ENCODE results near the gene QSER1.

DNA sequence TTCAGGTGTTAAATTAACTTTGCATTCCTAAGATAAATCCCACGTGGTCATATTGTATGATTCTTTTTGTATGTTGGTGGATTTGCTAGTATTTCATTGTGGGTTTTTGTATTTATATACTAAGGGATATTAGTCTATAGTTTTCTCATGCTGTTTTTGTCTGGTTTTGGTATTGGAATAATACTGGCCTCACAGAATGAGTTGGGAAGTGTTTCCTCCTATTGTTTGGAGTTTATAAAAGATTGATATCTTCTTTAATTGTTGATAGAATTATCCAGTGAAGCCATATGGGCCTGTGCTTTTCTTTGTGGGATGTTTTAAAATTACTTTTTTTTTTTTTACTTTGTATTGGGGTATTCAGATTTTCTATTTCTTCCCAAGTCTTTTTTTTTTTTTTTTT, 59.8 kb downstream of the QSER1 start:
- TF ChIP-seq, protein P1, sequence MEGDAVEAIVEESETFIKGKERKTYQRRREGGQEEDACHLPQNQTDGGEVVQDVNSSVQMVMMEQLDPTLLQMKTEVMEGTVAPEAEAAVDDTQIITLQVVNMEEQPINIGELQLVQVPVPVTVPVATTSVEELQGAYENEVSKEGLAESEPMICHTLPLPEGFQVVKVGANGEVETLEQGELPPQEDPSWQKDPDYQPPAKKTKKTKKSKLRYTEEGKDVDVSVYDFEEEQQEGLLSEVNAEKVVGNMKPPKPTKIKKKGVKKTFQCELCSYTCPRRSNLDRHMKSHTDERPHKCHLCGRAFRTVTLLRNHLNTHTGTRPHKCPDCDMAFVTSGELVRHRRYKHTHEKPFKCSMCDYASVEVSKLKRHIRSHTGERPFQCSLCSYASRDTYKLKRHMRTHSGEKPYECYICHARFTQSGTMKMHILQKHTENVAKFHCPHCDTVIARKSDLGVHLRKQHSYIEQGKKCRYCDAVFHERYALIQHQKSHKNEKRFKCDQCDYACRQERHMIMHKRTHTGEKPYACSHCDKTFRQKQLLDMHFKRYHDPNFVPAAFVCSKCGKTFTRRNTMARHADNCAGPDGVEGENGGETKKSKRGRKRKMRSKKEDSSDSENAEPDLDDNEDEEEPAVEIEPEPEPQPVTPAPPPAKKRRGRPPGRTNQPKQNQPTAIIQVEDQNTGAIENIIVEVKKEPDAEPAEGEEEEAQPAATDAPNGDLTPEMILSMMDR (IDR thresholded peaks at IDR 0.05) = no peak
- no peak for TF ChIP-seq POLR2A (IDR thresholded peaks at IDR 0.05)

All from testis (tissue), 2 donors.